Neural progenitor cell (in vitro differentiated cells): Measurements from ENCODE around the gene ADAMTS20. TPM values are rescaled to one million over a fixed set of nuclear protein-coding genes. Genes with fewer than 3 reads are reported as not detected.

ENCODE experiments used
- DNase-seq: peaks from one replicate; pipeline ENCODE4 v3.0.0-alpha.2; 2016; ENCODE audit warnings: low spot score
- H2AFZ ChIP-seq: fragments of 200-600 bp; sonication (generic); replicated peaks from 2 replicates; pipeline ENCODE4 v1.6.1; 2016; ENCODE audit warnings: antibody characterized with exemption
- H3F3A ChIP-seq: fragments of 200-600 bp; sonication (generic); 2 replicates; pipeline ENCODE4 v1.6.1; 2016; ENCODE audit warnings: antibody characterized with exemption, low read depth
- H3K27ac ChIP-seq: fragments of 200-600 bp; sonication (generic); 2 replicates; pipeline ENCODE4 v1.5.1; 2016; ENCODE audit warnings: mild to moderate bottlenecking
- H3K27me3 ChIP-seq: fragments of 200-600 bp; sonication (generic); 2 replicates; pipeline ENCODE4 v1.6.1; 2016; ENCODE audit warnings: mild to moderate bottlenecking, moderate library complexity
- H3K36me3 ChIP-seq: fragments of 200-600 bp; sonication (generic); 2 replicates; pipeline ENCODE4 v1.5.1; 2016
- H3K4me1 ChIP-seq: fragments of 200-600 bp; sonication (generic); 2 replicates; pipeline ENCODE4 v1.6.1; 2016; ENCODE audit warnings: mixed run types
- H3K4me2 ChIP-seq: fragments of 200-600 bp; sonication (generic); 2 replicates; pipeline ENCODE4 v1.6.1; 2016
- H3K4me3 ChIP-seq: fragments of 200-600 bp; sonication (generic); 2 replicates; pipeline ENCODE4 v1.5.1; 2016
- H3K79me2 ChIP-seq: fragments of 200-600 bp; sonication (generic); 2 replicates; pipeline ENCODE4 v1.6.1; 2016; ENCODE audit warnings: low read depth
- H3K9ac ChIP-seq: fragments of 200-600 bp; sonication (generic); 2 replicates; pipeline ENCODE4 v1.6.1; 2016
- H3K9me3 ChIP-seq: fragments of 200-600 bp; sonication (generic); 2 replicates; pipeline ENCODE4 v1.5.1; 2016; ENCODE audit warnings: low read depth
- H4K20me1 ChIP-seq: fragments of 200-600 bp; sonication (generic); 2 replicates; pipeline ENCODE4 v1.6.1; 2016; ENCODE audit warnings: low read depth
- H3K27ac Mint-ChIP-seq: 3 replicates; pipeline ENCODE4 v1.8.0; 2021; ENCODE audit warnings: mixed read lengths
- H3K27me3 Mint-ChIP-seq: 2 replicates; pipeline ENCODE4 v1.8.0; 2022; ENCODE audit warnings: low read depth, mild to moderate bottlenecking, inconsistent platforms, moderate library complexity, mixed read lengths; ENCODE audit not compliant: insufficient read depth
- H3K36me3 Mint-ChIP-seq: 3 replicates; pipeline ENCODE4 v1.8.0; 2021; ENCODE audit warnings: mixed read lengths
- H3K4me1 Mint-ChIP-seq: 3 replicates; pipeline ENCODE4 v1.8.0; 2021; ENCODE audit warnings: mixed read lengths
- H3K4me3 Mint-ChIP-seq: 3 replicates; pipeline ENCODE4 v1.8.0; 2021; ENCODE audit warnings: mild to moderate bottlenecking, moderate library complexity, mixed read lengths
- H3K9me3 Mint-ChIP-seq: 3 replicates; pipeline ENCODE4 v1.8.0; 2020; ENCODE audit warnings: mixed read lengths
- EZH2 ChIP-seq: fragments of 200-600 bp; sonication (generic); IDR thresholded peaks from 2 replicates; pipeline ENCODE4 v1.6.1; 2017; ENCODE audit warnings: antibody characterized with exemption, mild to moderate bottlenecking, moderate library complexity
- EZH2phosphoT487 ChIP-seq: fragments of 200-600 bp; sonication (generic); IDR thresholded peaks from 2 replicates; pipeline ENCODE4 v1.6.1; 2017; ENCODE audit warnings: antibody characterized with exemption
- total RNA-seq: library from RNA; depleted of rRNA; stranded (reverse); fragments of >200 nt; gene quantifications from 2 replicates; pipeline ENCODE4 v1.2.3, GENCODE V29; 2015; ENCODE audit warnings: low replicate concordance
- TF ChIP-seq, protein P1 (sequence below): fragments of 200-600 bp; sonication (generic); IDR thresholded peaks from 2 replicates; pipeline ENCODE4 v1.5.1; 2017; ENCODE audit warnings: antibody characterized with exemption, mild to moderate bottlenecking

The ADAMTS20 gene
- total RNA-seq, 1 donor from 2014 or later = 10.9 TPM

DNA sequence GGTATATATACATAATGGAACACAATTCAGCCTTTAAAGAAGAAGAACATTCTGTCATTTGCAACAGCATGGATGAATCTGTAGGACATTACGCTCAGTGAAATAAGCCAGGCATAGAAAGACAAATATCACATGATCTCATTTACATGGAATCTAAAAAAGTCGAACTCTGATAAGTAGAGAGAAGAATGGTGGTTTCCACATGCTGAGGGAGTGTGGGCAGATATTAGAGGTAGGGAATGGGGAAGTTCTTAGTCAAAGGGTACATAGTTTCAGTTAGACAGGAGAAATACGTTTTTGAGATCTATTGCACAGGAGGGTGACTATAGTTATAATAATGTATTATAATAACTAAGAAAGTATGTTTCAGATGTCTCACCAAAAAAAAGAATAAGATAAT, 71.4 kb downstream of the ADAMTS20 start:
- no peaks in the 10 kb centered on the region for H3K27me3 Mint-ChIP-seq
- H4K20me1 ChIP-seq = no peaks in the 10 kb centered on the region
- H3K4me1 Mint-ChIP-seq = no peaks in the 10 kb centered on the region
- no peak overlapping the region for H3K4me3 ChIP-seq
- no peaks in the 10 kb centered on the region for H3K9me3 ChIP-seq
- H3K27ac Mint-ChIP-seq = no peak overlapping the region
- H3K27ac ChIP-seq = no peak overlapping the region
- H3K4me3 Mint-ChIP-seq = no peak overlapping the region
- no peak overlapping the region for H3K4me2 ChIP-seq
- no peaks in the 10 kb centered on the region for H3K79me2 ChIP-seq
- no peaks in the 10 kb centered on the region for H3K36me3 ChIP-seq
- H3K36me3 Mint-ChIP-seq = peaks cover 6% of the 10 kb centered on the region
- H3K9ac ChIP-seq = no peak overlapping the region
- H3K9me3 Mint-ChIP-seq = peaks cover 2% of the 10 kb centered on the region
- TF ChIP-seq EZH2 (no peak), EZH2phosphoT487 (no peak)
- TF ChIP-seq, protein P1, sequence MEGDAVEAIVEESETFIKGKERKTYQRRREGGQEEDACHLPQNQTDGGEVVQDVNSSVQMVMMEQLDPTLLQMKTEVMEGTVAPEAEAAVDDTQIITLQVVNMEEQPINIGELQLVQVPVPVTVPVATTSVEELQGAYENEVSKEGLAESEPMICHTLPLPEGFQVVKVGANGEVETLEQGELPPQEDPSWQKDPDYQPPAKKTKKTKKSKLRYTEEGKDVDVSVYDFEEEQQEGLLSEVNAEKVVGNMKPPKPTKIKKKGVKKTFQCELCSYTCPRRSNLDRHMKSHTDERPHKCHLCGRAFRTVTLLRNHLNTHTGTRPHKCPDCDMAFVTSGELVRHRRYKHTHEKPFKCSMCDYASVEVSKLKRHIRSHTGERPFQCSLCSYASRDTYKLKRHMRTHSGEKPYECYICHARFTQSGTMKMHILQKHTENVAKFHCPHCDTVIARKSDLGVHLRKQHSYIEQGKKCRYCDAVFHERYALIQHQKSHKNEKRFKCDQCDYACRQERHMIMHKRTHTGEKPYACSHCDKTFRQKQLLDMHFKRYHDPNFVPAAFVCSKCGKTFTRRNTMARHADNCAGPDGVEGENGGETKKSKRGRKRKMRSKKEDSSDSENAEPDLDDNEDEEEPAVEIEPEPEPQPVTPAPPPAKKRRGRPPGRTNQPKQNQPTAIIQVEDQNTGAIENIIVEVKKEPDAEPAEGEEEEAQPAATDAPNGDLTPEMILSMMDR = no peak
- no peaks in the 10 kb centered on the region for H3K4me1 ChIP-seq
- no peak overlapping the region for H2AFZ ChIP-seq
- no peak for DNase-seq
- no peaks in the 10 kb centered on the region for H3F3A ChIP-seq
- H3K27me3 ChIP-seq = no peaks in the 10 kb centered on the region

DNA sequence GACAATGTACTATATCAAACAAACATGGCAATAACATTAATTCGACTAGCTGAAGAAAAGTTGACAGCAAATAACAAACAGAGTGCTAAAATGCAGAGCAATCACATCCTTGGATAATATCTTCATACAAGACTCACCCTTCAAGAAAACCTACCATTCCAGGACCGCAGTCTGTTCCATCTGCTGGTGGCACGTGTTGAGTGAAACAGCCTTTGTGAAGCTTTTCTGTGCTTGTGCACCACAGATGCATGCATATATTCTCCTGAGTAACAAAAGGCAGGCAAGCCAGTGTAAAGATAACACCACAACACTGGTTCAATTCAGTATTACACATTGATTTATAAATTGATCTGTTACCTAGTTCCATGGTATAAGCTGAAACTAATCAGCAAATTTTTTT, 89.3 kb downstream of the ADAMTS20 start:
- H3K4me3 Mint-ChIP-seq = no peak overlapping the region
- no peak for DNase-seq
- H3K36me3 Mint-ChIP-seq = no peaks in the 10 kb centered on the region
- Histone ChIP-seq H3K9ac (no peak overlapping the region), H3F3A (no peaks in the 10 kb centered on the region), H3K27me3 (no peaks in the 10 kb centered on the region), H3K27ac (no peak overlapping the region), H3K4me3 (no peak overlapping the region), H3K79me2 (no peaks in the 10 kb centered on the region), H3K4me2 (no peak overlapping the region), H2AFZ (no peak overlapping the region), H3K36me3 (peaks cover 6% of the 10 kb centered on the region), H3K4me1 (no peaks in the 10 kb centered on the region), H3K9me3 (no peaks in the 10 kb centered on the region), H4K20me1 (no peaks in the 10 kb centered on the region)
- no peak overlapping the region for H3K27ac Mint-ChIP-seq
- TF ChIP-seq EZH2phosphoT487 = no peak
- TF ChIP-seq EZH2 = no peak
- TF ChIP-seq, protein P1 = no peak
- H3K4me1 Mint-ChIP-seq = no peaks in the 10 kb centered on the region
- H3K27me3 Mint-ChIP-seq = no peaks in the 10 kb centered on the region
- H3K9me3 Mint-ChIP-seq = no peaks in the 10 kb centered on the region

DNA sequence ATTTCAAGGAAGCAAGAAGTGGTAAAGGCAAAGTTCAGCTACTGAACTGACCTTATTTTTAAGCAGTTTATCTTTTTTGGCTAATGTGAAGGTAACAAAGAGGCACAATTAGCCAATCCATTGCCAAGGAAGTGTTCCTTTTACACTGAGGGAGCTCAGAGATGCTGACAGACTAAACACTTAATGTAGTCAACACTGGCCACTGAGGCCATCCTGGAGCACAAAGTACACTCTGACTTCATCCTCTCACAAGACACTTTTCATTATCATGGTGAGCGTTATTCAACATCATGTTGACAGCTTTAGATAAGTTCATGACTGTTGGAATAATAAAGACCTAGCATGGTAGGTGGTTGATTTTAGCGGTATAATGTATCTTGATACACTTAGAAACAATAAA, 89.9 kb downstream of the ADAMTS20 start:
- DNase-seq = no peak
- Histone ChIP-seq H3K4me1 (no peaks in the 10 kb centered on the region), H3K4me3 (no peak overlapping the region), H3K79me2 (no peaks in the 10 kb centered on the region), H3K4me2 (no peak overlapping the region), H3K36me3 (peaks cover 6% of the 10 kb centered on the region), H2AFZ (no peak overlapping the region), H4K20me1 (no peaks in the 10 kb centered on the region), H3K27ac (no peak overlapping the region), H3K9me3 (no peaks in the 10 kb centered on the region), H3F3A (no peaks in the 10 kb centered on the region), H3K27me3 (no peaks in the 10 kb centered on the region), H3K9ac (no peak overlapping the region)
- Mint-ChIP-seq H3K36me3 (peaks cover 2% of the 10 kb centered on the region), H3K27me3 (no peaks in the 10 kb centered on the region), H3K27ac (no peak overlapping the region), H3K4me1 (no peaks in the 10 kb centered on the region), H3K4me3 (no peak overlapping the region), H3K9me3 (no peaks in the 10 kb centered on the region)
- TF ChIP-seq EZH2phosphoT487 = no peak
- TF ChIP-seq EZH2 = no peak
- TF ChIP-seq, protein P1 = no peak

DNA sequence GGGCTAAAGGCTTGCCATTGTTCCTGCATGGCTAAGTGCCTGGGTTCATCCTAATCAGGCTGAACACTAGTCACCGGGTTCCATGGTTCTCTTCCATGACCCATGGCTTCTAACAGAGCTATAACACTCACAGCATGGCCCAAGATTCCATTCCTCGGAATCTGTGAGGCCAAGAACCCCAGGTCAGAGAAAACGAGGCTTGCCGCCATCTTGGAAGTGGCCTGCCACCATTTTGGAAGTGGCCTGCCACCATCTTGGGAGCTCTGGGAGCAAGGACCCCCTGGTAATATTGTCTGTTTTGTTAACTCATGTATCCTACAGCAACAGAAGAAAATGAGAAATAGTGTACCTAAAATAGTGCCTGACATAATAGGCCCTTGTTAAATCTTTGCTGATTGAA, 92.7 kb downstream of the ADAMTS20 start:
- peaks cover 10% of the 10 kb centered on the region for H3K36me3 Mint-ChIP-seq
- no peak overlapping the region for H3K4me3 ChIP-seq
- TF ChIP-seq, protein P1 = no peak
- TF ChIP-seq EZH2 = no peak
- TF ChIP-seq EZH2phosphoT487 = no peak

More for the DNA sequence above, 92.7 kb downstream of the ADAMTS20 start:
- no peak for DNase-seq
- Histone ChIP-seq H2AFZ (no peak overlapping the region), H3K4me1 (no peaks in the 10 kb centered on the region), H4K20me1 (no peaks in the 10 kb centered on the region), H3K27ac (no peak overlapping the region), H3K79me2 (no peaks in the 10 kb centered on the region), H3K9ac (no peak overlapping the region), H3K4me2 (no peak overlapping the region), H3F3A (no peaks in the 10 kb centered on the region), H3K9me3 (no peaks in the 10 kb centered on the region), H3K36me3 (no peaks in the 10 kb centered on the region), H3K27me3 (no peaks in the 10 kb centered on the region)
- no peaks in the 10 kb centered on the region for H3K27me3 Mint-ChIP-seq
- no peak overlapping the region for H3K27ac Mint-ChIP-seq
- H3K4me3 Mint-ChIP-seq = no peak overlapping the region
- peaks cover 3% of the 10 kb centered on the region for H3K9me3 Mint-ChIP-seq
- H3K4me1 Mint-ChIP-seq = no peaks in the 10 kb centered on the region
